ENCODE measurements around the gene ADARB2. TPM values are rescaled to one million over a fixed set of nuclear protein-coding genes. Genes with fewer than 3 reads are reported as not detected.

ADARB2 gene
- total RNA-seq, 3 donors from 2014 or later (not counting 1 experiment from before 2014, with no cell fraction given) = 0.27 to 0.78 (median 0.40) TPM

- H3K4me3 ChIP-seq (ENCODE audit: low read length) = no peak overlapping the region
- no peaks in the 10 kb centered on the region for H3K36me3 Mint-ChIP-seq
- ATAC-seq = no peak
- H3K36me3 ChIP-seq (ENCODE audit: control insufficient read depth, insufficient read depth, low read length) = no peaks in the 10 kb centered on the region
- no peak overlapping the region for H3K27ac ChIP-seq (ENCODE audit: low read length)
- DNase-seq = no peak
- no peak for TF ChIP-seq CTCF (IDR thresholded peaks at IDR 0.05)
- no peaks in the 10 kb centered on the region for H3K9me3 Mint-ChIP-seq
- H3K27ac Mint-ChIP-seq = no peak overlapping the region
- intact Hi-C loops (cut with micrococcal nuclease) = no loop called here
- WGBS (ENCODE audit: insufficient coverage) = 88% methylated on average over 18 of the region's 18 CpGs
- no peaks in the 10 kb centered on the region for H3K27me3 ChIP-seq (ENCODE audit: control insufficient read depth, insufficient read depth, low read length)
- peaks cover under 1 to 8% of the 10 kb centered on the region in 2 donors for H3K27me3 Mint-ChIP-seq (ENCODE audit: low read depth in 2 of 2)
- no peaks in the 10 kb centered on the region for H3K9me3 ChIP-seq (ENCODE audit: control insufficient read depth, insufficient read depth, low read length)
- no peaks in the 10 kb centered on the region for H3K4me1 Mint-ChIP-seq
- H3K4me3 Mint-ChIP-seq = no peak overlapping the region
- H3K4me1 ChIP-seq (ENCODE audit: control insufficient read depth, insufficient read depth, low read length) = no peaks in the 10 kb centered on the region
These were observed 185.5 kb downstream of the ADARB2 start for GRCh38 chr10:1551636-1552338.

GRCh38 chr10:1550616-1551015 is 186.7 kb downstream of the ADARB2 start:
- WGBS (ENCODE audit: insufficient coverage) = 90% methylated on average over 15 of the region's 15 CpGs
- H3K36me3 ChIP-seq (ENCODE audit: control insufficient read depth, insufficient read depth, low read length) = no peaks in the 10 kb centered on the region
- H3K9me3 Mint-ChIP-seq = no peaks in the 10 kb centered on the region
- no peaks in the 10 kb centered on the region for H3K4me1 Mint-ChIP-seq
- DNase-seq (no peak), ATAC-seq (no peak)
- no peak overlapping the region for H3K4me3 Mint-ChIP-seq
- intact Hi-C loops (cut with micrococcal nuclease) = no loop called here
- no peaks in the 10 kb centered on the region for H3K4me1 ChIP-seq (ENCODE audit: control insufficient read depth, insufficient read depth, low read length)
- H3K9me3 ChIP-seq (ENCODE audit: control insufficient read depth, insufficient read depth, low read length) = no peaks in the 10 kb centered on the region
- no peaks in the 10 kb centered on the region for H3K36me3 Mint-ChIP-seq
- no peak overlapping the region for H3K27ac Mint-ChIP-seq
- H3K4me3 ChIP-seq (ENCODE audit: low read length) = no peak overlapping the region
- peaks cover 0 to 8% of the 10 kb centered on the region in 2 donors for H3K27me3 Mint-ChIP-seq (ENCODE audit: low read depth in 2 of 2)
- H3K27ac ChIP-seq (ENCODE audit: low read length) = no peak overlapping the region
- TF ChIP-seq CTCF (IDR thresholded peaks at IDR 0.05) = no peak
- no peaks in the 10 kb centered on the region for H3K27me3 ChIP-seq (ENCODE audit: control insufficient read depth, insufficient read depth, low read length)

- no peaks in the 10 kb centered on the region for H3K9me3 Mint-ChIP-seq
- peaks cover 0 to 8% of the 10 kb centered on the region in 2 donors for H3K27me3 Mint-ChIP-seq (ENCODE audit: low read depth in 2 of 2)
- no peak overlapping the region for H3K27ac Mint-ChIP-seq
- H3K4me3 Mint-ChIP-seq = no peak overlapping the region
- H3K4me1 ChIP-seq (ENCODE audit: control insufficient read depth, insufficient read depth, low read length) = no peaks in the 10 kb centered on the region
- no peaks in the 10 kb centered on the region for H3K36me3 Mint-ChIP-seq
- no peaks in the 10 kb centered on the region for H3K27me3 ChIP-seq (ENCODE audit: control insufficient read depth, insufficient read depth, low read length)
- no peaks in the 10 kb centered on the region for H3K36me3 ChIP-seq (ENCODE audit: control insufficient read depth, insufficient read depth, low read length)
- H3K27ac ChIP-seq (ENCODE audit: low read length) = no peak overlapping the region
- 70% methylated on average over 7 of the region's 7 CpGs for WGBS (ENCODE audit: insufficient coverage)
- no peak for ATAC-seq
- H3K4me1 Mint-ChIP-seq = no peaks in the 10 kb centered on the region
- TF ChIP-seq CTCF (IDR thresholded peaks at IDR 0.05) = no peak
- intact Hi-C loops (cut with micrococcal nuclease) = no loop called here
- DNase-seq = no peak
- H3K4me3 ChIP-seq (ENCODE audit: low read length) = no peak overlapping the region
- H3K9me3 ChIP-seq (ENCODE audit: control insufficient read depth, insufficient read depth, low read length) = no peaks in the 10 kb centered on the region
These were observed 187.1 kb downstream of the ADARB2 start for GRCh38 chr10:1550291-1550595.
